Activated T-helper 17 cell treated with anti-CD3 and anti-CD28 coated beads, Interleukin-2, amount 50 U/mL, for 72 hours (primary cell): Measurements from ENCODE around the gene KLHL29. TPM values are rescaled to one million over a fixed set of nuclear protein-coding genes. Genes with fewer than 3 reads are reported as not detected.

Source experiments
- ATAC-seq: fragments of 150-1000 bp; cut with Tn5 transposase; replicated peaks from 2 replicates; pipeline ENCODE4 v1.10.0; 2021; ENCODE audit warnings: mild to moderate bottlenecking, moderate library complexity
- H3K27ac Mint-ChIP-seq: one replicate; pipeline ENCODE4 v1.8.0; 2022; ENCODE audit warnings: mixed read lengths
- H3K27me3 Mint-ChIP-seq: one replicate; pipeline ENCODE4 v1.8.0; 2022; ENCODE audit warnings: mixed read lengths
- H3K36me3 Mint-ChIP-seq: one replicate; pipeline ENCODE4 v1.8.0; 2022; ENCODE audit warnings: low read depth, mild to moderate bottlenecking, mixed read lengths
- H3K4me1 Mint-ChIP-seq: one replicate; pipeline ENCODE4 v1.8.0; 2022; ENCODE audit warnings: mixed read lengths
- H3K4me3 Mint-ChIP-seq: one replicate; pipeline ENCODE4 v1.8.0; 2022; ENCODE audit warnings: mild to moderate bottlenecking, mixed read lengths
- H3K9me3 Mint-ChIP-seq: one replicate; pipeline ENCODE4 v1.8.0; 2022; ENCODE audit warnings: mixed read lengths
- total RNA-seq, 2 donors: library from RNA; stranded (reverse); gene quantifications; one replicate each; pipeline ENCODE4 v1.2.3, GENCODE V29; 2022

The KLHL29 gene
- total RNA-seq, 2 donors from 2014 or later = 0.26 to 0.56 TPM

- Mint-ChIP-seq H3K9me3 (no peaks in the 10 kb centered on the region), H3K27me3 (no peaks in the 10 kb centered on the region), H3K4me3 (no peak overlapping the region), H3K27ac (no peak overlapping the region), H3K4me1 (no peaks in the 10 kb centered on the region), H3K36me3 (no peaks in the 10 kb centered on the region)
- ATAC-seq = no peak
Observed at GRCh38 chr2:23418056-23418455, 33.1 kb downstream of the KLHL29 start.

GRCh38 chr2:23418461-23418911 is 33.5 kb downstream of the KLHL29 start:
- no peak overlapping the region for H3K27ac Mint-ChIP-seq

GRCh38 chr2:23419171-23420090 is 34.5 kb downstream of the KLHL29 start:
- H3K9me3 Mint-ChIP-seq = no peaks in the 10 kb centered on the region
- no peak overlapping the region for H3K4me3 Mint-ChIP-seq
- H3K27me3 Mint-ChIP-seq = no peaks in the 10 kb centered on the region
- H3K27ac Mint-ChIP-seq = no peak overlapping the region
- H3K4me1 Mint-ChIP-seq = no peaks in the 10 kb centered on the region
- ATAC-seq = no peak
- no peaks in the 10 kb centered on the region for H3K36me3 Mint-ChIP-seq

More at GRCh38 chr2:23418461-23418911, 33.5 kb downstream of the KLHL29 start:
- Mint-ChIP-seq H3K36me3 (no peaks in the 10 kb centered on the region), H3K9me3 (no peaks in the 10 kb centered on the region), H3K27me3 (no peaks in the 10 kb centered on the region), H3K4me1 (no peaks in the 10 kb centered on the region), H3K4me3 (no peak overlapping the region)
- no peak for ATAC-seq

- H3K4me1 Mint-ChIP-seq = no peaks in the 10 kb centered on the region
- no peak for ATAC-seq
- H3K4me3 Mint-ChIP-seq = no peak overlapping the region
- H3K27ac Mint-ChIP-seq = no peak overlapping the region
- no peaks in the 10 kb centered on the region for H3K36me3 Mint-ChIP-seq
- no peaks in the 10 kb centered on the region for H3K27me3 Mint-ChIP-seq
- H3K9me3 Mint-ChIP-seq = no peaks in the 10 kb centered on the region
Observed at GRCh38 chr2:23420091-23420839, 35.3 kb downstream of the KLHL29 start.

GRCh38 chr2:23420840-23421476 is 36.0 kb downstream of the KLHL29 start:
- H3K4me1 Mint-ChIP-seq = no peaks in the 10 kb centered on the region
- H3K27ac Mint-ChIP-seq = no peak overlapping the region
- no peaks in the 10 kb centered on the region for H3K36me3 Mint-ChIP-seq
- no peaks in the 10 kb centered on the region for H3K9me3 Mint-ChIP-seq
- ATAC-seq = no peak
- no peak overlapping the region for H3K4me3 Mint-ChIP-seq
- H3K27me3 Mint-ChIP-seq = no peaks in the 10 kb centered on the region

GRCh38 chr2:23422089-23423061 is 37.4 kb downstream of the KLHL29 start:
- no peaks in the 10 kb centered on the region for H3K27me3 Mint-ChIP-seq
- H3K9me3 Mint-ChIP-seq = no peaks in the 10 kb centered on the region
- no peak for ATAC-seq
- no peak overlapping the region for H3K4me3 Mint-ChIP-seq
- H3K4me1 Mint-ChIP-seq = no peaks in the 10 kb centered on the region
- no peak overlapping the region for H3K27ac Mint-ChIP-seq
- H3K36me3 Mint-ChIP-seq = no peaks in the 10 kb centered on the region

- H3K27ac Mint-ChIP-seq = no peak overlapping the region
- no peaks in the 10 kb centered on the region for H3K4me1 Mint-ChIP-seq
- H3K9me3 Mint-ChIP-seq = no peaks in the 10 kb centered on the region
- H3K36me3 Mint-ChIP-seq = no peaks in the 10 kb centered on the region
- no peak for ATAC-seq
- no peak overlapping the region for H3K4me3 Mint-ChIP-seq
- no peaks in the 10 kb centered on the region for H3K27me3 Mint-ChIP-seq
Observed at GRCh38 chr2:23423062-23423872, 38.3 kb downstream of the KLHL29 start.

GRCh38 chr2:23423873-23424680 is 39.1 kb downstream of the KLHL29 start:
- Mint-ChIP-seq H3K36me3 (no peaks in the 10 kb centered on the region), H3K4me3 (no peak overlapping the region), H3K4me1 (no peaks in the 10 kb centered on the region), H3K9me3 (no peaks in the 10 kb centered on the region), H3K27ac (no peak overlapping the region), H3K27me3 (peaks cover 3% of the 10 kb centered on the region)
- no peak for ATAC-seq

- H3K27ac Mint-ChIP-seq = no peak overlapping the region
Observed at GRCh38 chr2:23425338-23425871, 40.4 kb downstream of the KLHL29 start.

GRCh38 chr2:23425885-23426262 is 40.9 kb downstream of the KLHL29 start:
- Mint-ChIP-seq H3K36me3 (no peaks in the 10 kb centered on the region), H3K27ac (no peak overlapping the region), H3K27me3 (peaks cover 12% of the 10 kb centered on the region), H3K4me3 (no peak overlapping the region), H3K4me1 (no peaks in the 10 kb centered on the region), H3K9me3 (no peaks in the 10 kb centered on the region)
- ATAC-seq = no peak

More at GRCh38 chr2:23425338-23425871, 40.4 kb downstream of the KLHL29 start:
- H3K36me3 Mint-ChIP-seq = no peaks in the 10 kb centered on the region
- peaks cover 7% of the 10 kb centered on the region for H3K27me3 Mint-ChIP-seq
- H3K9me3 Mint-ChIP-seq = no peaks in the 10 kb centered on the region
- H3K4me3 Mint-ChIP-seq = no peak overlapping the region
- no peaks in the 10 kb centered on the region for H3K4me1 Mint-ChIP-seq
- ATAC-seq = no peak

GRCh38 chr2:23426263-23426905 is 41.4 kb downstream of the KLHL29 start:
- H3K27me3 Mint-ChIP-seq = peaks cover 13% of the 10 kb centered on the region

GRCh38 chr2:23427350-23427749 is 42.4 kb downstream of the KLHL29 start:
- Mint-ChIP-seq H3K27ac (no peak overlapping the region), H3K4me3 (no peak overlapping the region), H3K4me1 (no peaks in the 10 kb centered on the region), H3K9me3 (no peaks in the 10 kb centered on the region), H3K27me3 (peaks cover 13% of the 10 kb centered on the region), H3K36me3 (no peaks in the 10 kb centered on the region)
- ATAC-seq = no peak

More at GRCh38 chr2:23426263-23426905, 41.4 kb downstream of the KLHL29 start:
- Mint-ChIP-seq H3K9me3 (no peaks in the 10 kb centered on the region), H3K4me3 (no peak overlapping the region), H3K27ac (no peak overlapping the region), H3K4me1 (no peaks in the 10 kb centered on the region), H3K36me3 (no peaks in the 10 kb centered on the region)
- ATAC-seq = no peak
